HL-60 (cell line): ENCODE data around the gene SPOUT1.
A peak's percentile ranks its signal among the peaks of the same experiment; 100 is the strongest.

Experiments used
- DNase-seq, 2 experiments: peaks; one replicate each; pipeline ENCODE4 v3.0.0-alpha.2; 2010 to 2020; ENCODE audit warnings: low read depth in 1 of 2, low spot score in 1 of 2
- H3K27ac ChIP-seq: fragments of 250-450 bp; sonication (Bioruptor Pico); replicated peaks from 2 replicates; pipeline ENCODE4 v1.5.1; 2020; ENCODE audit warnings: mild to moderate bottlenecking, moderate library complexity
- H3K27me3 ChIP-seq: fragments of 250-450 bp; sonication (Bioruptor Pico); 2 replicates; pipeline ENCODE4 v1.5.1; 2021; ENCODE audit warnings: mild to moderate bottlenecking, moderate library complexity; ENCODE audit not compliant: insufficient read depth, poor library complexity, severe bottlenecking
- H3K4me3 ChIP-seq: replicated peaks from 2 replicates; pipeline ENCODE4 v1.5.1; 2011; ENCODE audit warnings: mild to moderate bottlenecking, control low read depth, low read length; ENCODE audit not compliant: insufficient read depth
- GABPA ChIP-seq: IDR thresholded peaks from 2 replicates; pipeline ENCODE4 v1.6.1; 2012; ENCODE audit warnings: low read depth
- POLR2AphosphoS5 ChIP-seq: IDR thresholded peaks from 2 replicates; pipeline ENCODE4 v1.6.1; 2012; ENCODE audit warnings: low read depth
- SPI1 ChIP-seq: IDR thresholded peaks from 2 replicates; pipeline ENCODE4 v1.6.1; 2012; ENCODE audit warnings: low read depth, mild to moderate bottlenecking, borderline replicate concordance
- TF ChIP-seq, protein P1 (sequence below): IDR thresholded peaks from 2 replicates; pipeline ENCODE4 v1.6.1; 2012; ENCODE audit warnings: low read depth; ENCODE audit not compliant: insufficient replicate concordance
- TF ChIP-seq, protein P2 (sequence below): IDR thresholded peaks from one replicate; pipeline ENCODE4 v1.5.1; 2011; ENCODE audit warnings: low read length, control low read depth, inconsistent platforms; ENCODE audit not compliant: insufficient read depth

SPOUT1 gene

GRCh38 chr9:128822407-128823042, 7.1 kb downstream of the SPOUT1 start:
- Histone ChIP-seq H3K4me3 (no peak overlapping the region), H3K27ac (no peak overlapping the region), H3K27me3 (no peaks in the 10 kb centered on the region)
- TF ChIP-seq SPI1, result no peak
- TF ChIP-seq, protein P1, sequence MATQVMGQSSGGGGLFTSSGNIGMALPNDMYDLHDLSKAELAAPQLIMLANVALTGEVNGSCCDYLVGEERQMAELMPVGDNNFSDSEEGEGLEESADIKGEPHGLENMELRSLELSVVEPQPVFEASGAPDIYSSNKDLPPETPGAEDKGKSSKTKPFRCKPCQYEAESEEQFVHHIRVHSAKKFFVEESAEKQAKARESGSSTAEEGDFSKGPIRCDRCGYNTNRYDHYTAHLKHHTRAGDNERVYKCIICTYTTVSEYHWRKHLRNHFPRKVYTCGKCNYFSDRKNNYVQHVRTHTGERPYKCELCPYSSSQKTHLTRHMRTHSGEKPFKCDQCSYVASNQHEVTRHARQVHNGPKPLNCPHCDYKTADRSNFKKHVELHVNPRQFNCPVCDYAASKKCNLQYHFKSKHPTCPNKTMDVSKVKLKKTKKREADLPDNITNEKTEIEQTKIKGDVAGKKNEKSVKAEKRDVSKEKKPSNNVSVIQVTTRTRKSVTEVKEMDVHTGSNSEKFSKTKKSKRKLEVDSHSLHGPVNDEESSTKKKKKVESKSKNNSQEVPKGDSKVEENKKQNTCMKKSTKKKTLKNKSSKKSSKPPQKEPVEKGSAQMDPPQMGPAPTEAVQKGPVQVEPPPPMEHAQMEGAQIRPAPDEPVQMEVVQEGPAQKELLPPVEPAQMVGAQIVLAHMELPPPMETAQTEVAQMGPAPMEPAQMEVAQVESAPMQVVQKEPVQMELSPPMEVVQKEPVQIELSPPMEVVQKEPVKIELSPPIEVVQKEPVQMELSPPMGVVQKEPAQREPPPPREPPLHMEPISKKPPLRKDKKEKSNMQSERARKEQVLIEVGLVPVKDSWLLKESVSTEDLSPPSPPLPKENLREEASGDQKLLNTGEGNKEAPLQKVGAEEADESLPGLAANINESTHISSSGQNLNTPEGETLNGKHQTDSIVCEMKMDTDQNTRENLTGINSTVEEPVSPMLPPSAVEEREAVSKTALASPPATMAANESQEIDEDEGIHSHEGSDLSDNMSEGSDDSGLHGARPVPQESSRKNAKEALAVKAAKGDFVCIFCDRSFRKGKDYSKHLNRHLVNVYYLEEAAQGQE, result no peak
- DNase-seq, result no peak

DNA sequence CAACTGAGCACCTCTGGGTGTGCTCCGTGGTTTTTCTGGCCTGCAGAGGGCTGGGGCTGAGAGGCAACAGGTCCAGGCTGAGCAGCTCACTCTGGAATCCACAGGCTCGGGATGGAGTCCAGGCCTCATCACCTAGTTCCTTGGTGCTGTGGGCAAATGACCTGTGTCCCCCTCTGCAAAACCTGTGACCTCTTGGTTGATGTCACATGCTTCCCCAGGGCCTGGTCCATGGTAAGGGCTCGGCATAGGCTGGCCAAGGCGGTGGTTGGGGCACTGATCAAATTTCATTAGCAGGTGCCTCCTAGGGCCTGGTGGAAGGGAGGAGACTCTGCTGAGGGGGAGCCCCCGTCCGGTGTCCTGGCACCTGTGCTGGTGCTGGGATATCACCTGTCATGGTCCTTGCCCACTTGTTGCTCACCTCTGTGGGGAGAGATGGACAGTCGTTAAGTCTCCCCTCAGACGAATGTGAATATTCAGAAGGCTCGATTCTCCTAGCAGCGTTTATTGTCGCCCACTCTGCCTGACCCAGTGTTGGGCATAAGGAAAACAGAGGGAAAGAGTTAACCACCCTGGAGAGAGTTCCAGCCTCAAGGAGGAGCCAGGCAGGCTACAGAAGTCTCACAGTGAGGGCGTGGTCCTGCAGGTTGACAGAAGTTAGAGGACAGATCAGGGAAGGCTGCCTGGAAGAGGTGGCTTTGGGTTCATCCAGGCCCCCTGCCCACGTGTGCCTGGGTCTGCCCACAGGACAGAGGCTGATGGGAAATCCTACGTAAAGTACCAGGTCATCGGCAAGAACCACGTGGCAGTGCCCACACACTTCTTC, 7.8 kb downstream of the SPOUT1 start:
- TF ChIP-seq GABPA, result no peak
- TF ChIP-seq POLR2AphosphoS5, result peak; percentile 26; the same call in 1 of the 2 replicates
- no peak overlapping the region for H3K27ac ChIP-seq
- H3K27me3 ChIP-seq, result no peaks in the 10 kb centered on the region
- no peak overlapping the region for H3K4me3 ChIP-seq
- DNase-seq, result no peak

- no peak for DNase-seq
- no peaks in the 10 kb centered on the region for H3K27me3 ChIP-seq
- H3K4me3 ChIP-seq, result no peak overlapping the region
- TF ChIP-seq GABPA (no peak), POLR2AphosphoS5 (peak; percentile 44)
- no peak overlapping the region for H3K27ac ChIP-seq
These were observed 8.7 kb downstream of the SPOUT1 start for GRCh38 chr9:128820665-128821583.

DNA sequence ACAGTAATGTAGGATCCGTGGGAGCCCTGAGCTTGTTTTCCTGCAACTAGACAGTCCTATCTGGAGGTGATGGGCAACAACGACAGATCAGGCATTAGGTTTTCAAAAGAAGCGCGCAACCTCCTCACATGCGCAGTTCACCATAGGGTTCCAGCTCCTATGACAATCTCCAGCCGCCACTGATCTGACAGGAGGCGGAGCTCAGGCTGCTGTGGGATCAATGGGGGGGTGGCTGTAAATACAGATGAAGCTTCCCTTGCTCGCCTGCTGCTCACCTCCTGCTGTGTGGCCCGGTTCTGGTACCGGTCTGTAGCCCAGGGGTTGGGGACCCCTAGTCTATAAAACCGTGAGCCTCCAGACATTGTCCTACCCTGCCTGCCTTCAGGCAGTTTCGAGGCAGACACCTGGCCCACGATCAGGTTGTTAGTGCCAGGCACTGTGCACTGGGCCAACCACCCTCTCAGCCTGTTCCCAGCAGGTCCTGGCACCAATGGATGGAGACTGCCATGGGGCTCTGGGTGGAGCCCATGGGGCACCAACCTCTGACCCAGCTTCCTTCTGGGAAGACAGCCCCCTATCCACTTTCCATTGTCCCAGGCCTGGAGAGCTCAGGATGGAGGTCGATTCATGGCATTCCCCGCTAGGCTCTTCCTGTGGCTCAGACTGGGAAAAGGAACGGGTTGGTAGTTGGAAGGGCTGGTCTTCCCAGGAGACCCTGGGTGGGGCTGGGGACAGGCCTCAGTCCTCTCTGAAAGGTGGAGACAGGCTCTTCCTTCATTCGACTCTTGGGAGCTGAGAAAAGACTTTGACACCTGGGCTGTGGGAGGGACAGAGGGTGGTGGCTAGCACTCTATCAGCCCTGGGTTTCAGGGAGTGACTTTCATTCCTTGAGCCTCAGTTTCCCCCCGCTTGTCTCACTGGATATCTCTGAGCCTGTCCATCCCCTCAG, 9.6 kb downstream of the SPOUT1 start:
- Histone ChIP-seq H3K4me3 (peak overlapping the region; percentile 63), H3K27me3 (no peaks in the 10 kb centered on the region), H3K27ac (no peak overlapping the region)
- TF ChIP-seq SPI1, result no peak
- no peak for TF ChIP-seq GABPA
- TF ChIP-seq, protein P1, result no peak
- TF ChIP-seq POLR2AphosphoS5, result no peak
- TF ChIP-seq, protein P2, sequence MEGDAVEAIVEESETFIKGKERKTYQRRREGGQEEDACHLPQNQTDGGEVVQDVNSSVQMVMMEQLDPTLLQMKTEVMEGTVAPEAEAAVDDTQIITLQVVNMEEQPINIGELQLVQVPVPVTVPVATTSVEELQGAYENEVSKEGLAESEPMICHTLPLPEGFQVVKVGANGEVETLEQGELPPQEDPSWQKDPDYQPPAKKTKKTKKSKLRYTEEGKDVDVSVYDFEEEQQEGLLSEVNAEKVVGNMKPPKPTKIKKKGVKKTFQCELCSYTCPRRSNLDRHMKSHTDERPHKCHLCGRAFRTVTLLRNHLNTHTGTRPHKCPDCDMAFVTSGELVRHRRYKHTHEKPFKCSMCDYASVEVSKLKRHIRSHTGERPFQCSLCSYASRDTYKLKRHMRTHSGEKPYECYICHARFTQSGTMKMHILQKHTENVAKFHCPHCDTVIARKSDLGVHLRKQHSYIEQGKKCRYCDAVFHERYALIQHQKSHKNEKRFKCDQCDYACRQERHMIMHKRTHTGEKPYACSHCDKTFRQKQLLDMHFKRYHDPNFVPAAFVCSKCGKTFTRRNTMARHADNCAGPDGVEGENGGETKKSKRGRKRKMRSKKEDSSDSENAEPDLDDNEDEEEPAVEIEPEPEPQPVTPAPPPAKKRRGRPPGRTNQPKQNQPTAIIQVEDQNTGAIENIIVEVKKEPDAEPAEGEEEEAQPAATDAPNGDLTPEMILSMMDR, result no peak
- no peak for DNase-seq
